ENCODE data around the gene NSRP1. TPM values are rescaled to one million over a fixed set of nuclear protein-coding genes. Genes with fewer than 3 reads are reported as not detected.
"Not testable (repeated sequence)": the region's sequence is repeated elsewhere in the genome, so short reads cannot be mapped to it uniquely, and the experiment has no call there.

NSRP1 gene
- total RNA-seq, 1 donor from 2014 or later: 37.1 TPM

DNA sequence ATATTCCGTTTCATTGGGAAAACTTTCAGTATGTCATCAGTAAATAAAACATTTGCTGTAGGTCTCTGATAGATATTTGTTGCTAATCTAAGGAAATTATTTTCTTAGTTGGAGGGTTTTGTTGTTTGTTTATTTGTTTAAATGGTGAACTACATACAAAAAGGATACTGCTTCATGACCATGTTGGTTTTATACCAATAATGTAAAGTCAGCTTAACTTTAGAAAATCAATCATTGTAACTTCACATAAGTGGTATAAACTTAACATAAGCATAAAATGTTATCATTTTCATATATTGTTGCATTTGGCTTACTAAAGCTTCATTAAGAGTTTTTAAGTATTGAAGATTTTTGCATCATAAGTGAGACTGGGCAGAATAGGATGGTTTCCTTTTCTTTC is 57.9 kb downstream of the NSRP1 start:
- DNase-seq (ENCODE audit: low spot score): no peak

DNA sequence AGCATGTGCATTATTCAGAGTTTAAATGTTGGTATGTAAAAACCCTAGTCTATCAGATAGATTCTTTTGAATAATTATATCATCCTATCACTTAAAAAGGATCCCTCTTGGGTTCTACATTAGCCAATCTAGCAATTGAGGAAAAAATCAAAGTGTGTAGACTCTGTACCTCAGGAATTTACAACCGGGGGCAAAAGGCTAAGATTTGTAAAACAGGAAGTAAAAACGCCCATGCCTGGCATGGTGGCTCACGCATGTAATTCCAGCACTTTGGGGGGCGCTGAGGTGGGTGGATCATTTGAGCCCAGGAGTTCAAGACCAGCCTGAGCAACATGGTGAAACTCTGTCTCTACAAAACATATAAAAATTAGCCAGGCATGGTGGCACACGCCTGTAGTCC is 60.2 kb downstream of the NSRP1 start:
- no peak for DNase-seq (ENCODE audit: low spot score)

DNA sequence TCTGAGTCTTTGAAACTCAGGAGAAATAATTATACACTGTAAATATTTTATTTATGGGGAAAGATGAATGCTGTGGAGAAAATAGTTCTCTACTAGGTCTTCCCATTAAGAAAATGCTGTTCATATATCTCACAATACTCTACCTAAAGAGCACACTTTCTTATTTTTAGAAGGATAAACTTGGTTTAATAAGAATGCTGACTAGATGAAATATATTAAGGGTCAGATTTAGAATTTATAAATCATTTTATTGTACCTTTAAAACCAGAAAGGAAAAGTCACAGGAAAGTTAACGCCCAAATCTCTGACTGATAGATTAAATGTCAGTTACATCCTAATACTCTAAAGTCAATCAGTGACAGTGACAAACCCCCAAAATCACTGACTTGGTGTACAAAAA is 70.1 kb downstream of the NSRP1 start:
- DNase-seq (ENCODE audit: low spot score): no peak

DNA sequence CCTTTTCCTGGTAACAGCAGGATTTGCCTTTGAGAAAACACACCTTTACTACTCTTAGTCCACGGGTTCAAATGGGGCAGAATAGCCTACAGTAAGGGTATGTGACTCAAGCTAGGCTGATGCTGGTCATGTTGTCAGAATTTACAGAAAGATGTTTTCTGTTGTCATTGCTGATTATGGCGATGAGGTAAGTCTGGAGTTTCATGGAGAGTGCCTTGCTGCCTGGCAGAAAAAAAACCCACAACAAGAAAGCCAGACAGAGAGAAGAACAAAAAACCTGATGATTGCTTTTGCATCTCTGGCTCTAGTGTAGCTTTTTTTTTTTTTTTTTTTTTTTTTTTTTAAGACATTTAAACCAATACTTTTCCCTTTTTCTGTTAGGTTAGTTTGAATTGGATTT is 71.0 kb downstream of the NSRP1 start:
- DNase-seq (ENCODE audit: low spot score): no peak

DNA sequence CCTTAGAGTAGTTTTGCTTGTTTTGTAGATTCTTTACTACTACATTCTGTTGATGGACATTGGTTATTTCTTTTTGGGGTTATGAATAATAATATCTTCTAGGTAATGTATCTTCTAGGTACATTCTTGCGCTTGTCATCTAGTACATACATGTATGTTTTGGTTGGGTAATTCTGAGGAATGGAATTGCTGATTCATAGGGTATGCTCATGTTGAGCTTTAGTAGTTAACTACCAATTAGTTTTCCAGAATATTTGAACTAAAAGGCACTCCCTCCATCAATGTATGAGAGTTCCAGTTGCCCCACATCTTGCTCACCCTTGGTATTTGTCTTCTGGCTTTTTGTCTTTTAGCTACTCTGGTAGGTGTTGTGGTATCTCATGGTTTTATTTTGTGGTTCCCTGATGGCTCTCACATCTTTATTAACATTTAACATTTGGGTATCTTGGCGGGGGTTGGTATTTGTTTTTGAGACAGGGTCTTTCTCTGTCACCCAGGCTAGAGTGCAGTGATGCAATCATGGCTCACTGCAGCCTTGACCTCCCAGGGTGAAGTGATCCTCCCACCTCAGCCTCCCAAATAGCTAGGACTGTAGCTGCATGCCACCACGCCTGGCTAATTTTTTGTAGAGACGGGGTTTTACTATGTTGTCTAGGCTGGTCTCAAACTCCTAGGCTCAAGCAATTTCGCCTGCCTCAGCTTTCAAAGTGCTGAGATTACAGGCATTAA is 71.8 kb downstream of the NSRP1 start:
- DNase-seq (ENCODE audit: low spot score): no peak

DNA sequence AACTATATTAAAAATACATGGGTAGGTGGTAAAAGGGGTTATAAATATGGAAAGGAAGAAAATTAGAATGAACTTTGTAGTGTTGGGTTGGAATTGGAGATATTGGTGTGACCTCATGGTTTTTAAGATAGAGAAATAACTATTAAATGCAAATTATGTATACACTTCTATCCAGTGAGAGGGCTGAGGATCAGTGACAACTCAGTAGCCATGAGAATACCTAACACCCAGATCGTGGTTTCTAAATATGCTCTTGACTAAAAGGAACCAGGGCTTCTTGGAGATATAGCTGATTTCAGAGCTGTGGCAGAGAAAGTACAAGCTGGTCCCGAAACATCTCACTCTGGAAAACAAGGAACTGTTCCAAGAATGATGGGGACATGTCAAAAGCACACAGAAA is 74.5 kb downstream of the NSRP1 start:
- no peak for DNase-seq (ENCODE audit: low spot score)

DNA sequence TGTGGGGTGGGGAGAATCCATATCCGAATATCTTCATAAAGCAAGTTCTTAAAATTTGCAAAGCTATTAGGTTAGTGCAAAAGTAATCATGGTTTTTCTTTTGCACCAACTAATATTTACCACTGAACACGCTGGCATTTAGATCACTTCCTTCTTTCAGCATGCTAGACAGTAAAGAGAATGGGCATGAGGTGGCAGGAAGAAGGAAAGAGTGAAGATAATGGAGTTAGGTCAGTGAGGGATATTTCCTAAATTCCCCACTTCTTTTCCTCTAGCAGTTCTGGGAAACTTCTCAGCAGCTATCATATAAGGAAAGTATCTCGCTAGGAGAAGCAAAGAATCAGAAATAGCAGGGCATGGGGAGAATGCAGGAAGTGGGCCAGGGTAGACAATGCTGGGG is 79.9 kb downstream of the NSRP1 start:
- no peak for DNase-seq (ENCODE audit: low spot score)

DNA sequence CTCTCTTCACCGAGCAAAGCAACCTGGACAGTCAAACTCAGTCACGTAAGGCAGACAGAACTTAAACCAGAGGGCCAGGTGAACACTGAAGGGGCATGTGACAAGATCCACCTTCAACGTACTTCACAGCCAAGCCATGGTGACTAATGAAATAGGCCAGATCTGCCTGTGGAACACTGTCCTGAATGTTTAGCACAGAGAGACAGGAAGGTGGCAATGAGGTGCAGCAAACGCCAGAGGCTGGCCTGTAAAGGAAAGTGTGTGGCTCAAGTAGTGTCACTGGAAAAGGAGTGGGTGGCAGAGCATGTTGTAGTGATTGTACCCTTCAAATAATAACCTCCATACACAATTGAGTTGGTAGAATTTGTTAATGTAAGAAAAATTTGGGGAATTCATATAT is 80.8 kb downstream of the NSRP1 start:
- no peak for DNase-seq (ENCODE audit: low spot score)

DNA sequence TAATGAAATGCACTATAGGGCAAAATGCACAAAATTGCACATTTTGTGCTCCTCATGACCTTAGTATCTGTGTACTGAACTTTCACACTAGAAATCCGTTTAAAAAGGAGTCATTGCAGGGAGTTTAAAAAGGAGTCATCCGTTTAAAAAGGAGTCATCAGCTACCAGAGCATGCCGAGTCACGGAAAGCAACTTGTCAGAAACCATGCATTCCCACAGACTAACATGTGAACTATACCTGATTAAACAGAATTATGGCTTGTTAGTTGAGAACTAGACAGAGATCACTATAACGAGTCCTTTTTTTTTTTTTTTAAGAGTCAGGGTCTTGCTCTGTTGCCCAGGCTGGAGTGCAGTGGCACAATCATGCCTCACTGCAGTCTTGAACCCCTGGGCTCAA is 83.0 kb downstream of the NSRP1 start:
- DNase-seq (ENCODE audit: low spot score): no peak

DNA sequence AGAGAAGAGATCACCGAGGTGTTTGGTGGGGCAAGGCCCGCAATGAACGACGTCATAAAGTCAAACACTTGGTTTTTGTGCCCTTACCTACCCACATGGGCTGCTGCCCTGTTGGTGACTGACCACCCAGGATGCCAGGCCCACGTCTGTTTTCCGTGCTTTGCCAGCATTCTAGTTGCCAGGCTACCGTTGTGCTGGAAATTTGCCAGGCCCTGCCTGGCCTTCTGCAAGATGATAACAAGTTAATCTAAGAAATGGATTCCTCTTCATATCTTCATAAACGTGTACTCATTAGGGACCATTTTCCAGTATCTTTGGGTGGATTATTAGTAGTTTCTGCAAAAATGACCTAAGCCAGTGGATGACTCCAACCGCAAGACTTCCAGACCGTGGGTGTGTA is 83.5 kb downstream of the NSRP1 start:
- no peak for DNase-seq (ENCODE audit: low spot score)

DNA sequence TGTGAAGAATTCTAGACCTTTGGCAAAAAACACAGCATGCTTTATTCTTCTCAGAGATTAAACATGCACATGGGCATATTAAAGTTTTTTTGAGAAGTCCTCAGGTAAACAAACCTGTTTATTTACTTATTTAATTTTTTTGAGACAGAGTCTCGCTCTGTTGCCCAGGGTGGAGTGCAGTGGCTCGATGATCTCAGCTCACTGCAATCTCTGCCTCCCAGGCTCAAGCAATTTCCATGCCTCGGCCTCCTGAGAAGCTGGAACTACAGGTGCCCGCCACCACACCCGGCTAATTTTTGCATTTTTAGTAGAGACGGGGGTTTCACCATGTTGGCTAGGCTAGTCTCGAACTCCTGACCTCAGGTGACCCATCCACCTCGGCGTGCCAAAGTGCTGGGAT is 84.0 kb downstream of the NSRP1 start:
- DNase-seq (ENCODE audit: low spot score): not testable (repeated sequence)

DNA sequence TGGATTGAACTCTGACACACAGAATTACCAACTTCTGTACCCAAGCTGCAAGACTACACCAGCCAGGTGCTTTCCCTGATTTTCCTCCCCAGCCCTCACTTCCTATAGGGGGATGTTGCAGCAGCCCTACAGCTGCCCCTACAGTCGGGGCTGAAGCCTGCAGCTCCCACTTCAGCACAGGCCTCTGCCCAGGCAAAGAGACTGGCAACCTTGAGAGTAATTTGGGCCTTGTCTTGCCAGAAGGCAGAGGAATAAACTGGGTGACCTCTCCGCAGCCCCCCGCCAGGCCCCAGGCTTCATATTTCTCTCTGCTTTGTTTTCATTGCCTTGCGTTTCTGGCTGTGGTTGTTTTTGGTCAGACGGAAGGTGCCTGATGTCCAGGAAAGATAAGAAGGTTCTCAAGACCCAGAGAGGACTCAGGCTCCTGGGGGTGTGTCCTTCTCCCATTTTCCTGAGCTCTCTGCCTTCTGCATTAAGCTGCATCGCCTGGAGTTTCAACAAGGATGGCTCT is 86.9 kb downstream of the NSRP1 start:
- DNase-seq (ENCODE audit: low spot score): peak; percentile 30

DNA sequence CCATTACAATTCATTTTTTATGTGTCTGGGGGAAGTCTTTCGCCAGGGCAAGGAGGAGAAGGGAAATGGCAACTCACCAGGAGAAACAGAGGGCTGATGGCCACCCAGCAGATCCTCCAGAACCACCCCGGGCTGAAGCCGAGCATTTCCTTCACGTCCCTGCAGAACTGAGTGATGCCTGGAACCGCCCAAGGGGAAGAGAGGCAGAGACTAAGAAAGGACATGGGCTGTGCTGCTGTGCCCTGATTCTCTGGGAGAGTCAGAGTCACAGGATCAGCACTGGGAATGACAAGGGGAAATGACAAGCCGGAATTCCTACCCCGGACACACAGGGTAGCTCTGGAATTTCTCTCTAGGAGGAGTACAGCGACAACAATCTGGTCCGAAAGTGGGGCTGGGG is 91.0 kb downstream of the NSRP1 start:
- peak; percentile 57 for DNase-seq (ENCODE audit: low spot score)

DNA sequence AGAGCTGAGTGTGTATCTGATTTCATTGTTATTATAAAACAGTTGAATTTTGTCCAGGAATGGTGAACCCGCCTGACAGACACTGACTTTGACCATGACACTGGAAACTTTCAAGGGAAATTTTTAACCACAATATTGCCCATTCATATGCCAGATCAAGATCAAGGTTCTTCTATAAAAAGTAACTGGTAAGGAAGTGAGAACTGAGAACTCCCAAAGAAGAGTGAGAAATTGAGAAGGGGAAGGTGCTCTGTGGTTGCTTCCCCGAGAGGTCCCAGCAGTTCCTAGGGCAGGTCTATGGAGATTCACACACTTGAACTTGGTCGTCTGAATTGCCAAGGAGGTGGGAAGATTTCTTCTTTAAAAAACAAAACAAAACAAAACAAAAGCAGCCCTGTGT is 91.6 kb downstream of the NSRP1 start:
- DNase-seq (ENCODE audit: low spot score): no peak

DNA sequence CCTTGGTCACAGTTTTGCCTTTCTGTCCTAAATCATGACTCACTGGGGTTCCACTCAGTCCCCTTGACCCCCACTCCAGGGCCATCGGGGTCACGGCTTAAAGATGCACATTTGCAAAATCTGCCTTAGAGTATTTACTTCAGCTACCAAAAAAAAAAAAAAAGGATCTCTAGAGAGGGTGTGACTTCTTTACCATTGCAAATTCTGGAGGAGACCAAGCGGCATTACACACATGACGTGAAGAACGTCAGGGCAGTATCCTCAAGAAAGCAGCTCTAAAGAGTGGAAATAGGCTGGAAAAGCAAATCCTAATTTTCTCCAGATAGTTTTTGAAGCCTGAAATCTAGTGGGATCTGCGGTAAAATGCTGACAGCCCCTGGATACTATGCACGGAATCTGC is 93.3 kb downstream of the NSRP1 start:
- no peak for DNase-seq (ENCODE audit: low spot score)

DNA sequence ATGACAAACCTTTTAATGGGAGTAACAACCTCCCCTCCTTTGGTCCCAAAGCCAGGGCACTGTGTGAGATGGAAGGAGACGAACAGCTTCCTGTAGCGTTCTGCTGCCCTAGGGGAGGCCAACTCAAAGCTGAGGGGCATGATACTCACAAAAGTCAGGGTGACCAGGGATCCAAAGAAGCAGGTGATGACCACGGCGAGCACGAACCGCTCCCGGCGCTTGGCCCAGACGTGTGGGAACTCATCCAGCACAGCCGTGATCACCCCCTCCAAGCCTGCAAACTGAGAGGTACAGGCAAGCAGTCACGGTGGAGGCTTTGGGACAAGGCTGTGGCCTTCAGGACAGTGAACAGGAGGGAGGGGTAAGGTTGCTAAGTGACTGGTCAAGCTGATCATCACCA is 93.8 kb downstream of the NSRP1 start:
- DNase-seq (ENCODE audit: low spot score): peak; percentile 68

DNA sequence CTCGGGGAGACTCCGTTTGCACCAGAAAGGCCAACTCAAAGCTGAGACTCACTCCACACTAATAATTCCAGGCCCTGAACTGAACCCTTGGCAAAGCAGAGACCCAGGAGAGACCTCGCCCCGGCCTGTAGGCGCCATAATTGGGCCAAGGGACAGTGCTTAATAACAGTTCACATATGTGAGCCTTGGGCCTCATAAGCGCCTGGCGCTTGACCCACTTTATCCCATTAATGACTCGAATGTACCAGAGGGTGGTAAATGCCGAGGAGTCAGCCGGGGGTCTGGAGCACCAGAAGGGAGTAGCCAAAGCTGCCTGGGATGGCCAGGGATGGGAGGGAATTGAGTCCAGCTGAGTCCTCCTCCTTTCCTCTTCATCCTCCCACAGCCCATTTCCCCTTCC is 94.3 kb downstream of the NSRP1 start:
- peak; percentile 83 for DNase-seq (ENCODE audit: low spot score)

DNA sequence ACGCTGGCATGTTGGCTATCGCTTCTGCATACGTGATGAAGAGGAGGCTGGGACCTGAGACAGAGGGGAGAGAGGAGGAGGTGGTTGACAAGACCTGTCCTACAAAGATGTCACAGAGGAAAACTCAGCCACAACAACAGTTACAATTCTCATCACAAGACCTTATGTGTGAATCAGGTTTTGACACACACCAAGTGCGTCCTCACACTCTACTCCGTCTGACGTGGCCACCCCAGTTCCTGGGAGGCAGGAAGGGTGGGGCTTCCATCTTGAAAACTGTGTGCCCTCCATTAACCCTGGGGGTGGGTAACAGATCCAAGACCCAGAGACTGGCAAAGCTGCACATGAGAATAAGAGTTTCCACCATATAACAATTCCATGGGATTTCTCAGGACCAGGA is 94.8 kb downstream of the NSRP1 start:
- DNase-seq (ENCODE audit: low spot score): peak; percentile 26

DNA sequence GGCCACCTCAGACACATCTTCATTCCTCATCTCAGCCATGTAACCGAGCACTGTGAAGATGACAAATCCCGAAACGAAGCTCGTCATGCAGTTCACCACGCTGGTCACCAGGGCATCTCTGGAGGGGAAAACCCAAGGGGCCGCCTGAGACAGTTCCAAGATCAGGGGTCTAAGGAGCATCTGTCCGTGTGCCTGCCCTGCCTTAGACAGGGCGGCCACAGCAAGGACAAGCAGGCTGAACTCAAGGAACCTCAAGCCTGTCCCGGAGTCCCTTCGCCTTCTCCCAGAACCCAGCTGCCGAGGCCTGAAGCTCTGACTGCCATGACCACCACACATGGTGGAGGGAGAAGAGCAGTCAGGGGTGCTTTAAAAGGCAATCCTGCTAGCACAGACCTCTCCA is 96.1 kb downstream of the NSRP1 start:
- peak; percentile 65 for DNase-seq (ENCODE audit: low spot score)

DNA sequence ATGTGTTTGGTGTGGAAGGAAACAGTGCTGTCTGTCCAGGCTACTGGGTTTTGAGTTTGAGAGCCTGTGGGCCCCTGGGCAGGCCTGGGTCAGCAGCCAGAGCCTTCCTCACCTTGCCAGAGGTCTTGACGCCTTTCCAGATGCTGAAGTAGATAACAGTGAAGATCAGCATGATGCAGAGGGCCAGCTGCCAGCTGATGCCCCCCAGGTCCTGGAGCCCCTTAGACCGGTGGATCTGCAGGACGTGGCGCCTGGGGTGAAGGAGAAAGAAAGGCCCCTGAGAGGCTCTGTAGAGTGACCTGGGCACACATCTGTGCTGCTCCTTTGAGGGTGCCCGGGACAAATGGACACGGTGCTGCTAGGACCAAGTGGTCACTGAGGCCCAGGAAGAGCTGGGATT is 100.4 kb downstream of the NSRP1 start:
- peak; percentile 30 for DNase-seq (ENCODE audit: low spot score)

DNA sequence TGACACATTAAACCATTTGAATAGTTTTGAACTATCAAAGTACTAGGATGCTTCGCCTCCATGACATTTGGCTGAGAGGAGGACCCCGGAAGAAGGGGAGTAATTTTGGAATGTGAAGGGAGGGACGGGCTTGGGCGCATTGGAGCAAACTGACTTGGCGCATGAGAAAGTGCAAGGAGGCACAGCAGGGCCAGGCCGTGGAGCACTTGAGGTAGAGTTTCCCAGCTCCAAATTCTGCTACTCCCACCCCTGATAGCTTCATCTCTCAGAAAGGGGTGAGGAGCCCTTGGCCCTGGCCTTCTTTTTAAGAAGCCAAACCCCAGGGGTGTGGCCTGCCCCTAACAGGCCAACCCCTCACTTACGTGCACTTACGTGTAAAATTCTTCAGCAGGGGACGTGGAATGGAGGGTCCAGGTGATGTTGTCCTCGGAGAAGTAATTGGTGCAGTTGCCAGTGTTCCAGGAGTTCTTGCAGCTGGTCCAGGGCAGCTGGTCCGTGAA is 101.2 kb downstream of the NSRP1 start:
- peak; percentile 69 for DNase-seq (ENCODE audit: low spot score)

DNA sequence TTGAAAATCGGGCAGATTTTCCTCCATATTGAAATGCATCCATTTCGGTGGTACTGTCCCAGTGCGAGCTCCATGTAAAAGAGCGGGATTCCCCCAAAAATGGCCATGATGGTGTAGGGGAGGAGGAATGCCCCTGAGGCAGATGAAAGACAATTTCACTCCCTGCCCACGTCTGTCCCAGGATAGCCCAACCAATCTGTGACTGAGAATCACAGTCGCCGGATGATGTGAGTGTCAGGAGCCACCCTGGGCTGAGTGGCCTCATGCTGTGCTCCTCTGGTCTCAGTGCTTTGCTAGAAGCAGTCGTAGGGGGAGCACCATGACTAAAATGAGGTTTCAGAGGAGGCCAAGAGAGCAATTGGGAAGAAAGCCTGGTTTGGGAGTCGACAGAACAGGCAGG is 102.2 kb downstream of the NSRP1 start:
- peak; percentile 67 for DNase-seq (ENCODE audit: low spot score)

DNA sequence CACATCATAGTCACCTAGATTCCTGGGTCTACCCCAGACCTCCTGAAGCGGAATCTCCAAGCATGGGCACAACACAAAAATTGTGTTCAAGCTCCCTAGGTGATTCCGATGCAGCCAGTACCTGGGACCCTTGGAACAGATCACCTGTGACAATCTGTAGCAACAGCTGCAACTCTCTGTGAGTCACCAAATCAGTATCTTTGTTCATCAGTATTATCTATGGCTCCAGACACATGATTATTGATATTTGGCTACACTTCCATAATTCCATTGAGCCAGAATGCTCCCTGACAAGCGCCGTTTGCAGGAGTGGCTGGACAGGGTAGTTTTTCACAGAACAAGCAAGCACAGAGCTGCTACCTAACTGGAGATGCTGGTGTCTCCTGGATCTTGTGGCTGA is 102.7 kb downstream of the NSRP1 start:
- no peak for DNase-seq (ENCODE audit: low spot score)

Measured in mesenteric fat pad (tissue), 1 donor.